Transverse colon (tissue), 4 donors: ENCODE measurements around the gene SOX8.

ENCODE experiments used
- POLR2A ChIP-seq: fragments of 450-650 bp; IDR thresholded peaks from one replicate; pipeline ENCODE4 v1.6.1; 2016; ENCODE audit warnings: antibody characterized with exemption, mild to moderate bottlenecking, moderate library complexity
- POLR2AphosphoS5 ChIP-seq, 3 donors: sonication (generic); formaldehyde crosslinking; IDR thresholded peaks; one replicate each; pipeline ENCODE4 v1.6.1; 2016; ENCODE audit warnings: antibody characterized with exemption in 3 of 3
- TF ChIP-seq, protein P1 (sequence below), 5 experiments: fragments of 200-600 bp in 3 of 5; fragments of 450-650 bp in 2 of 5; sonication (generic) in 3 of 5; IDR thresholded peaks; 1 replicate in 2 of 5; 2 replicates in 3 of 5; pipeline ENCODE4 v1.5.1; 2016 to 2017; ENCODE audit warnings: antibody characterized with exemption in 5 of 5, inconsistent platforms in 3 of 5, mild to moderate bottlenecking in 2 of 5, moderate library complexity in 1 of 5

DNA sequence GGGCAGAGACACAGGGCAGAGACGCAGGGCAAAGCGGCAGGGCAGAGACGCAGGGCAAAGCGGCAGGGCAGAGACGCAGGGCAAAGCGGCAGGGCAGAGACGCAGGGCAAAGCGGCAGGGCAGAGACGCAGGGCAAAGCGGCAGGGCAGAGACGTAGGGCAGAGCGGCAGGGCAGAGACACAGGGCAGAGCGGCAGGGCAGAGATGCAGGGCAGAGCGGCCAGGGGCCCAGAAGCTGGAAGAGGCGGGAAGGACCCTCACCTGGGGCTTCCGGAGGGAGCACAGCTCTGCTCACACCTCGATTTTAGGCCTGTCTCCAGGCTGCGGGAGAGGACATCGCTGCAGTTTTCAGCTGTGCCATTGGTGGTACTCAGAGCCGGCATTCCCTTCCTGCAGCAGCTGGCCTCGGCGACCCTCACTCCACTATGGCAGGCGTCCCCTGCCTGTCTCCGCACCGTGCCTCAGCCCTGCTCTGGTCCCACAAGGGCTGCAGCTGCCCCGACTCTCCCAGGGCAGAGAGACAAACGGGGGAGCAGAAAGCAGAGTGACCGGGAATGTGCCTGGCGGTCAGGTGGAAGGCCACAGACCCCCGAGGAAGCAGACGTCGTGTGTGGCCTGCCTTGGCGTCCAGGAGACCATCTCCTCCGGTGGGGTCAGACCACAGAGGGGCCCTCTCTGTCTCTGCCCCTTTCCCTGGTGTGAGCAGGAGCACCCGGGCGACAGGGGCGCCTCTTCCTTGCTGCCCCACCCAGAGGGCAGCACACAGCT is 29.9 kb downstream of the SOX8 start:
- TF ChIP-seq, protein P1, sequence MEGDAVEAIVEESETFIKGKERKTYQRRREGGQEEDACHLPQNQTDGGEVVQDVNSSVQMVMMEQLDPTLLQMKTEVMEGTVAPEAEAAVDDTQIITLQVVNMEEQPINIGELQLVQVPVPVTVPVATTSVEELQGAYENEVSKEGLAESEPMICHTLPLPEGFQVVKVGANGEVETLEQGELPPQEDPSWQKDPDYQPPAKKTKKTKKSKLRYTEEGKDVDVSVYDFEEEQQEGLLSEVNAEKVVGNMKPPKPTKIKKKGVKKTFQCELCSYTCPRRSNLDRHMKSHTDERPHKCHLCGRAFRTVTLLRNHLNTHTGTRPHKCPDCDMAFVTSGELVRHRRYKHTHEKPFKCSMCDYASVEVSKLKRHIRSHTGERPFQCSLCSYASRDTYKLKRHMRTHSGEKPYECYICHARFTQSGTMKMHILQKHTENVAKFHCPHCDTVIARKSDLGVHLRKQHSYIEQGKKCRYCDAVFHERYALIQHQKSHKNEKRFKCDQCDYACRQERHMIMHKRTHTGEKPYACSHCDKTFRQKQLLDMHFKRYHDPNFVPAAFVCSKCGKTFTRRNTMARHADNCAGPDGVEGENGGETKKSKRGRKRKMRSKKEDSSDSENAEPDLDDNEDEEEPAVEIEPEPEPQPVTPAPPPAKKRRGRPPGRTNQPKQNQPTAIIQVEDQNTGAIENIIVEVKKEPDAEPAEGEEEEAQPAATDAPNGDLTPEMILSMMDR (IDR thresholded peaks at IDR 0.05) = no peak
- no peak for TF ChIP-seq POLR2AphosphoS5 (IDR thresholded peaks at IDR 0.05)
- no peak for TF ChIP-seq POLR2A
